Fibroblast of upper back skin (primary cell): ENCODE data around the gene AKIP1.
"Not testable (repeated sequence)": the region's sequence is repeated elsewhere in the genome, so short reads cannot be mapped to it uniquely, and the experiment has no call there.

Experiments used
- DNase-seq: peaks from one replicate; pipeline ENCODE4 v3.0.0-alpha.2; 2013

The AKIP1 gene

GRCh38 chr11:8911029-8911823, at the start of gene AKIP1:
Gene AKIP1, plus strand, starts transcription at chr11:8911189. Its CDS starts 261 bp downstream, at chr11:8911450.
- DNase-seq, result peak; percentile 97

- peak; percentile 44 for DNase-seq
These were observed 47.2 kb upstream of the AKIP1 start for GRCh38 chr11:8863838-8864237.

GRCh38 chr11:8865304-8865703, 45.7 kb upstream of the AKIP1 start:
- DNase-seq, result no peak

GRCh38 chr11:8867035-8867434, 44.0 kb upstream of the AKIP1 start:
- DNase-seq, result peak; percentile 13

- DNase-seq, result peak; percentile 73
These were observed 42.9 kb upstream of the AKIP1 start for GRCh38 chr11:8867931-8868631.

GRCh38 chr11:8870411-8871170, 40.4 kb upstream of the AKIP1 start:
- DNase-seq, result peak; percentile 65

- DNase-seq, result peak; percentile 97
These were observed 39.7 kb upstream of the AKIP1 start for GRCh38 chr11:8871171-8871775.

GRCh38 chr11:8871962-8872361, 39.0 kb upstream of the AKIP1 start:
- DNase-seq, result no peak

GRCh38 chr11:8873741-8874405, 37.1 kb upstream of the AKIP1 start:
- DNase-seq, result no peak

- no peak for DNase-seq
These were observed 32.2 kb upstream of the AKIP1 start for GRCh38 chr11:8878771-8879170.

GRCh38 chr11:8881585-8881984, 29.4 kb upstream of the AKIP1 start:
- DNase-seq, result not testable (repeated sequence)

GRCh38 chr11:8886322-8886721, 24.7 kb upstream of the AKIP1 start:
- DNase-seq, result no peak

GRCh38 chr11:8891185-8891584, 19.8 kb upstream of the AKIP1 start:
- DNase-seq, result not testable (repeated sequence)

GRCh38 chr11:8899119-8899753, 11.8 kb upstream of the AKIP1 start:
- DNase-seq, result no peak

- peak; percentile 87 for DNase-seq
These were observed 5.3 kb upstream of the AKIP1 start for GRCh38 chr11:8905528-8906165.

GRCh38 chr11:8907116-8907515, 3.9 kb upstream of the AKIP1 start:
- no peak for DNase-seq

- DNase-seq, result no peak
These were observed 2.9 kb upstream of the AKIP1 start for GRCh38 chr11:8908099-8908498.

GRCh38 chr11:8910649-8911026, 351 bp upstream of the AKIP1 start:
- DNase-seq, result no peak

GRCh38 chr11:8913961-8914660, 3.1 kb downstream of the AKIP1 start:
- DNase-seq, result peak; percentile 47

GRCh38 chr11:8914661-8915018, 3.7 kb downstream of the AKIP1 start:
- DNase-seq, result no peak
